Stomach smooth muscle (tissue), 2 donors: ENCODE results near the gene FLVCR2.

Experiments
- H3K27ac ChIP-seq: one replicate; pipeline ENCODE4 v1.7.0; 2013; ENCODE audit warnings: mild to moderate bottlenecking, low read length, inconsistent platforms
- H3K27me3 ChIP-seq, 2 donors: one replicate each; pipeline ENCODE4 v1.7.0; 2013; ENCODE audit warnings: low read length in 2 of 2; ENCODE audit not compliant: insufficient read depth in 2 of 2, control insufficient read depth in 1 of 2
- H3K36me3 ChIP-seq, 2 donors: one replicate each; pipeline ENCODE4 v1.7.0; 2013; ENCODE audit warnings: low read length in 2 of 2; ENCODE audit not compliant: control insufficient read depth in 2 of 2, insufficient read depth in 2 of 2
- H3K4me1 ChIP-seq: one replicate; pipeline ENCODE4 v1.7.0; 2013; ENCODE audit warnings: low read length; ENCODE audit not compliant: control insufficient read depth, insufficient read depth
- H3K4me3 ChIP-seq, 2 donors: one replicate each; pipeline ENCODE4 v1.7.0; 2013; ENCODE audit warnings: low read length in 2 of 2
- H3K9ac ChIP-seq, 2 donors: one replicate each; pipeline ENCODE4 v1.7.0; 2013; ENCODE audit warnings: low read length in 2 of 2, mild to moderate bottlenecking in 1 of 2
- H3K9me3 ChIP-seq, 2 donors: one replicate each; pipeline ENCODE4 v1.7.0; 2013; ENCODE audit warnings: low read length in 2 of 2; ENCODE audit not compliant: control insufficient read depth in 2 of 2
- donor health status: healthy.
- donor health status: Pancreatic carcinoma.

FLVCR2 gene

DNA sequence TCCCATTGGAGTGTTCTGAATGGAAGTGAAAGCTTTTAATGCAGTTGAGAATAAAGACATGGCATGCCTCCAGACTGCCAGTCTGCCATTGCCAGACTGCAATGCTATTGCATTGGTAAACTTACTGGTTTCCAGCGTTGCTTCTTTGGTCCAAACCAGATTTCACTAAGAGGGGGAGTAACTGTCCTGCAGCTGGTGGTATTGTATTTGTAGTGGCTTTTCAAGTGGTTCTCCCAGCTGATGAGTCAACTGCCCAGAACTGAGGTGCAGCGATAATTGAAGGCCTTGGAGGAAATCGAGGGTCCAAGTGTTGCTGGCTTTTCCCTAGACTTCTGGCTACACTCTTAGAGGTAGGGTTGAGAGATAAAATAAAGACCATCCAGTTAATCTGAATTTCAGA lies 50.4 kb downstream of the FLVCR2 start:
- no peaks in the 10 kb centered on the region for H3K4me1 ChIP-seq
- H3K4me3 ChIP-seq: no peak overlapping the region
- no peaks in the 10 kb centered on the region for H3K9me3 ChIP-seq
- H3K9ac ChIP-seq: no peak overlapping the region
- no peaks in the 10 kb centered on the region for H3K36me3 ChIP-seq
- H3K27me3 ChIP-seq: no peaks in the 10 kb centered on the region
- H3K27ac ChIP-seq: no peak overlapping the region

DNA sequence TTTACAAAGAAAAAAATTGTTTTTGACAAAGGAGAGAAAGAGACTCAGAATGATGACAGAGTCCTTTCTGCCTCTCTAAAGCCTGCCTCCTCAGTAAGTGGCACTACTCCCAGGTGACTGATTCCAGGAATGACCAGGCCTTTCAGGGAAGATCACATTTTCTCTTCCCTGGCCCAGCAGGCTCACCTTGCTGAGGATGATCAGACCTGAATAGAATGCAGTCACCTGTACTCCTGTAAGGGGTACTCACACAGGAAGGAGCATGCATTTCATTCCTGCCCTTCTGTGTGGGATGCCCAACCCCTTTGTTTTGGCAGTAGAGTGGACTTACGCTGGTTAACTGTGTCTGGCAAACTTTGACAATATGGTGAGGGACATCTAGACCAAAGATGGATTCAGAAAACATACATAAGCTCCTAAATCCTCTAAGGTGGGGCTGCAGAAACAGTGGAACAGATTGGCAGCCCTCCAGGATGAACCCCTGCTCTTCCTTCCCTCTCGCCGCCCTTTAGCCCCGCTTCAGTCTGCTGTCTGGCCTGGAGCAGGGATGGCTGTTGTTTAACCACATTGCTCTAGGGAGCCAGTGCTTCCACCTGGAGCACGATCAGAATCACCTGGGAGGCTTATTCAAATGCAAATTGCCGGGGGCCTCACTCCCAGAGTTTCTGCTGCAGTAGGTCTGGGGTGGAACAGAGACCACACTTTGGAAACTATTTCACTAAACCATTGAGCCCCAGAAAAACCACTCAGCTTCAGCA lies 52.5 kb downstream of the FLVCR2 start:
- no peaks in the 10 kb centered on the region for H3K9me3 ChIP-seq
- no peaks in the 10 kb centered on the region for H3K36me3 ChIP-seq
- no peak overlapping the region for H3K27ac ChIP-seq
- H3K9ac ChIP-seq: no peak overlapping the region
- no peak overlapping the region for H3K4me3 ChIP-seq
- H3K4me1 ChIP-seq: no peaks in the 10 kb centered on the region
- no peaks in the 10 kb centered on the region for H3K27me3 ChIP-seq

DNA sequence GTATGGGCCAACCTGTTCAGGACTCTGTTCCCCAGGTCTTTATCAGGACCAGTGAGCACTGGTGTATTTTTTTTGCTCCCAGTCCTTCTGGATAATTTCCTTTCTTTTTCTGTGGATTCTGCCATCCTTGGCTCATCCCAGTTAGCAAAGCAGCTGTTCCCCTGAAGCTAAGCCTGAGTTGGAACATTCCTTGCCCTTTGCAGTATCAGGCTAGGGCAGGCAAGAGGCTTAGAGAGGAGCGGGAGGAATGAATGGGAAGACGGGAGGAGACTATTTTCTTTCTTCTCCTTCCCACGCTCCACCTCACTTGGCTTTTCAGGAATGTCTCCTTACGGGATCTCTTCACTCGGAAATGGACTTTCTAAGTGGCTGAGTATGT lies 53.0 kb downstream of the FLVCR2 start:
- Histone ChIP-seq H3K9me3 (no peaks in the 10 kb centered on the region), H3K36me3 (no peaks in the 10 kb centered on the region), H3K27ac (no peak overlapping the region), H3K9ac (no peak overlapping the region), H3K27me3 (no peaks in the 10 kb centered on the region), H3K4me1 (no peaks in the 10 kb centered on the region), H3K4me3 (no peak overlapping the region)

DNA sequence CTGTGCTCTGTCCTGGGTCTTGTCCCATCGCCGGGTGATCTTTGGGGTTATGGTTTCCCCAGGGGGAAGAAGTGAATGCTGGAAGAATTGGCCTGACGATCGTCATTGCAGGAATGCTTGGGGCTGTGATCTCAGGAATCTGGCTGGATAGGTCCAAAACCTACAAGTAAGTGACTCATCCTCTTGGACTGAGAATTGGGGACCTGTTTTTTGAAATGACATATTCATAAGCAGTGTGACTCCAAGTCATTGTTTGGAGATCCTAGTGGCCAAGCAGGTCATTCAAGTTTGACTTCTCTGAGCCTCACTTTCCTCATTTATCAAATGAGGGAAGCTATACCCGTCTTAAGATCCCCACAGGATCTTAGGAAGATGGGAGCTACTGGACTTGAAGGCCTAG lies 56.4 kb downstream of the FLVCR2 start:
- no peaks in the 10 kb centered on the region for H3K36me3 ChIP-seq
- H3K27ac ChIP-seq: no peak overlapping the region
- H3K9ac ChIP-seq: no peak overlapping the region
- no peaks in the 10 kb centered on the region for H3K9me3 ChIP-seq
- H3K4me1 ChIP-seq: no peaks in the 10 kb centered on the region
- H3K27me3 ChIP-seq: no peaks in the 10 kb centered on the region
- no peak overlapping the region for H3K4me3 ChIP-seq

DNA sequence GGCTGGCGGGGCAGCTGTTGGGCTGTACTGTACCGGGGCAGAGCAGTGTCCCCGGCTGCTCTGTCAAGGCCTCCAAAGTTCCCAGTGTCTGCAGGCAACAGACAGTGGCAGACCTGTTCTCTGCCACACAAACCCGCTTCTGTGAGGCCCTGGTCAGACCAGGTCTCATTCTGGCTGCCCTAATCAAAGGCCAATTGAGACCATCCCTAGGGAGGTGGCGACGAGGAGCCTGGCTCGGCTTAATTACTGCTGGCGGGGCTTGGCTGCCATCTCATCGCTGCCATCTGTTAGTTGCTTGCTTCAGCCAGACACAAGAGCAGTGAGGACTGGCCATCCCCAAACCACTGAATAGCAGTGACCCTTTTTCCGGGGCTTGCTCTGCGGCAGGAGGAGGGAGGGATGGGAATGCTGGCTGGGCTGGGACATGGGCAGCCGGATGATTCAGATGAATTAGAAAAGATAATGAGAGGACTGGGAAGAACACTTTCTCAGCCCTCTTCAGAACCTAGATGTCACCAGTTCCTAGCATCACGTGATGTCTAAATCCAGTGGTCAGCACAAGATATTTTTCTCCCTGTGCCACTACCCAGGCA lies 57.8 kb downstream of the FLVCR2 start:
- H3K4me3 ChIP-seq: no peak overlapping the region
- H3K9me3 ChIP-seq: no peaks in the 10 kb centered on the region
- H3K4me1 ChIP-seq: no peaks in the 10 kb centered on the region
- H3K27me3 ChIP-seq: no peaks in the 10 kb centered on the region
- no peak overlapping the region for H3K9ac ChIP-seq
- no peaks in the 10 kb centered on the region for H3K36me3 ChIP-seq
- no peak overlapping the region for H3K27ac ChIP-seq

DNA sequence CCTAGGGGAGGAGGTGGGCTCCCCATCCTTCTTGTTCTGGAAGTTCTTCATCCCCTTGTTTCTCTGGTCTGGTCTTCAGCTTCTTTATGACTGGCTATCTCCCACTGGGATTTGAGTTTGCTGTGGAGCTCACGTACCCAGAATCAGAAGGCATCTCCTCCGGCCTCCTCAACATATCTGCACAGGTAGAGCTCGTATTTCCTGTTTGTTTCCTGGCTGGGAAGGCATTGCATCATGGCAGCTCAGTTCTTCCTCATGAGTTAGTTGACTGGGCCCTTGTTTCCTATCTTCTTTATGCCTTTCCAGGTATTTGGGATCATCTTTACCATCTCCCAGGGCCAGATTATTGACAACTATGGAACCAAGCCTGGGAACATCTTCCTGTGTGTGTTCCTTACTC lies 62.5 kb downstream of the FLVCR2 start:
- H3K36me3 ChIP-seq: peaks cover 0 to 4% of the 10 kb centered on the region in 2 donors
- no peak overlapping the region for H3K4me3 ChIP-seq
- no peaks in the 10 kb centered on the region for H3K9me3 ChIP-seq
- no peak overlapping the region for H3K27ac ChIP-seq
- no peaks in the 10 kb centered on the region for H3K27me3 ChIP-seq
- H3K4me1 ChIP-seq: no peaks in the 10 kb centered on the region
- no peak overlapping the region for H3K9ac ChIP-seq

DNA sequence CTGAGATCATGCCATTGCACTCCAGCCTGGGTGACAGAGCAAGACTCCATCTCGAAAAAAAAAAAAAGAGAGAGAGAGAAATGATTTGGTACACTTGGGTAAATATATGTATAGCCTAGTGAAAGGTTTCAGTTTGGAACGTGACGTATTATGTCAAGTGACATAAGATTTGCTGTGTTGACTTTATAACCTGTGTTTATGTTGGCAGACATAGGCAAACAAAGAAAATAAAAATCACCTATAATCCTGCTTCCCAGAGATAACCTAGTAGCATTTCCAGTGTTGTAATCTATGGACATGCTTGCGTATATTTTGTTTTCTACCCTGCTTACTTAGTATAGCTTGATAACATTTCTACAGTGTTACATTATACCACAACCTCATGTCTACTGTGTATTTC lies 65.6 kb downstream of the FLVCR2 start:
- Histone ChIP-seq H3K9ac (no peak overlapping the region), H3K36me3 (peaks cover 0 to 4% of the 10 kb centered on the region in 2 donors), H3K9me3 (no peaks in the 10 kb centered on the region), H3K4me3 (no peak overlapping the region), H3K27ac (no peak overlapping the region), H3K27me3 (no peaks in the 10 kb centered on the region), H3K4me1 (peaks cover 12% of the 10 kb centered on the region)

DNA sequence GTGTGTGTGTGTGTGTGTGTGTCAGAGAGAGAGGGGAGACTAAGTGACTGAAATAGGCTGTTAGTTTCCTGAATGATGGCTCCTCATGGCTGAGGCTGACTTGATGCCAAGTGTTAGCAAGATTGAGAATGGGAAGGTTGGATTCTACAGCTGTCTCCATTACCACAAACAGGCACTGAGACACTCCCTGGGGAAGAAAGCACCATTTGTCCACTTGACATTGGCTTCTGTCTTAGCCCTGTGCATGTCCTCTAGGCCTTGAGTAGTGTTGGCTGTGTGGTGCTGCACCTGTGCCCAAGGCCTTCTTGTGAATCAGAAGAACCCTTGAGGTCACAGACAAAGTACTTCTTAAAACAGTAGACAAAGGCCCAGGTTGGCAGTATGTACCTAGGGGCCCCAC lies 66.6 kb downstream of the FLVCR2 start:
- Histone ChIP-seq H3K27ac (no peak overlapping the region), H3K9me3 (no peaks in the 10 kb centered on the region), H3K4me3 (no peak overlapping the region), H3K4me1 (peaks cover 13% of the 10 kb centered on the region), H3K36me3 (peaks cover 0 to 8% of the 10 kb centered on the region in 2 donors), H3K9ac (no peak overlapping the region), H3K27me3 (no peaks in the 10 kb centered on the region)

DNA sequence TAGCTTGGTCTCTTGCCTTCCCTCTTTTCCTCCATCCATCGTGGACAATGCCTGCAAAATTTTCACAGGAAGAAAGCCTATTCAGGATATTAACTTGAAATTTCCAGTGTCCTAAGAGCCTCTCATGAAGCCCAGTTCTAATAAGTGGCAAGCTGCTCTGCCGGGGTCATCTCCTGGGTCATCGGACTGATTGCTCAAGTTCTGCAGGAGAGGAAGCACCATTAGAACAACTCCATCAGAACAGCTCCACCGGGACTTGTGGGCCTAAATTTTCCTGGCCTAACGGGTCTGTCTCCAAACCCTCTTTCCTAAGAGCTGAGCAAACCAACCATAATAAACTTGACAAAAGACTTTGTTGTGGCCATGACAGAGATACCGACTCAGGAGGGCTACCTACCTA lies 68.3 kb downstream of the FLVCR2 start:
- Histone ChIP-seq H3K36me3 (peaks cover 13 to 23% of the 10 kb centered on the region in 2 donors), H3K9me3 (no peaks in the 10 kb centered on the region), H3K27me3 (no peaks in the 10 kb centered on the region), H3K9ac (no peak overlapping the region), H3K4me3 (no peak overlapping the region), H3K4me1 (peaks cover 13% of the 10 kb centered on the region), H3K27ac (no peak overlapping the region)

DNA sequence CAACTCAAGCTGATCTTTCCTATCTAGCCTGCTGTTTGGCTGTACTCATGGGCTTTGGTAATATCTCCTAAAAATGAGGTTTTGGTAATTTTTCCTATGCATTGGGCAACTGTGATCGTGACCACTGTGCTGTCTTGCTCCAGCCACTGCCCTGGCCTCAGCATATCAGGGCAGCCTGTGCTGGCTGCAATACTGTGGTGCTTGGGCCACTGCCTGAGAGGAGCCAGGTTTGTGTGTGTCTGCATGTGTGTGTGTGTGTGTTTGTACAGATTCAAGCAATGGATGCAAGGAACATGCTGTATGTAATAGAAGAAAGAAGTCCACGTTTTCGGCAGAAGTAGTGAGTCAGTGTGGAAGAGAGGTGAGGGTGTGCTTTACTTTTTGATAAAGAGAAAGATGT lies 69.2 kb downstream of the FLVCR2 start:
- no peak overlapping the region for H3K27ac ChIP-seq

More for the DNA sequence above, 69.2 kb downstream of the FLVCR2 start:
- peaks cover 13% of the 10 kb centered on the region for H3K4me1 ChIP-seq
- H3K4me3 ChIP-seq: no peak overlapping the region
- peaks cover 17 to 27% of the 10 kb centered on the region in 2 donors for H3K36me3 ChIP-seq
- no peaks in the 10 kb centered on the region for H3K9me3 ChIP-seq
- no peaks in the 10 kb centered on the region for H3K27me3 ChIP-seq
- H3K9ac ChIP-seq: no peak overlapping the region
